GM21825 (cell line): Measurements from ENCODE around the gene EPS8L2.
"Not testable (repeated sequence)": the region's sequence is repeated elsewhere in the genome, so short reads cannot be mapped to it uniquely, and the experiment has no call there.

Experiments
- ATAC-seq: cut with Tn5 transposase; IDR thresholded peaks from one replicate; pipeline ENCODE4 v1.9.1; 2021; ENCODE audit warnings: mild to moderate bottlenecking, moderate library complexity; ENCODE audit not compliant: unreplicated experiment

Gene EPS8L2

DNA sequence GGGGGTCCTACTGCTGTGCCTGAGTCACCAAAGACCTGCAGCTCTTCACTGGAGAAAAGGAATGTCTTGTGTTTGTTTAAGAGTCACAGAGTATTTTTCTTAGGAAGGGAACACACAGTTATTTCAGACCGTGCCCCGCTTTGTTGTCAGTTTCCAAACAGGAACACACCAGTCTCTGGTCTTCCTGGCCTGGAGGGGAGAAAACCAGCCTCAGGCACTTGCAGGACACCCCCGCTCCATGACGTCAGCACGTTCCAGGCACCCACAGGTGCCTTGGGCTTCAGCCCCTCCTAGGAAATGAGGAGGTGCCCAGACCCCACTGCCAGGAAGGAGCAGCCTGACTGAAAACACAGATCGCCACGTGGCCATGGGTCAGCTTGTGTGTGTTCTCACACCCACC lies 16.4 kb upstream of the EPS8L2 start:
- no peak for ATAC-seq

GRCh38 chr11:690244-690643 lies 15.8 kb upstream of the EPS8L2 start:
- not testable (repeated sequence) for ATAC-seq

GRCh38 chr11:690738-691633 lies 15.0 kb upstream of the EPS8L2 start:
- ATAC-seq = no peak

- ATAC-seq = no peak
Observed at GRCh38 chr11:691710-692590, 14.1 kb upstream of the EPS8L2 start.

DNA sequence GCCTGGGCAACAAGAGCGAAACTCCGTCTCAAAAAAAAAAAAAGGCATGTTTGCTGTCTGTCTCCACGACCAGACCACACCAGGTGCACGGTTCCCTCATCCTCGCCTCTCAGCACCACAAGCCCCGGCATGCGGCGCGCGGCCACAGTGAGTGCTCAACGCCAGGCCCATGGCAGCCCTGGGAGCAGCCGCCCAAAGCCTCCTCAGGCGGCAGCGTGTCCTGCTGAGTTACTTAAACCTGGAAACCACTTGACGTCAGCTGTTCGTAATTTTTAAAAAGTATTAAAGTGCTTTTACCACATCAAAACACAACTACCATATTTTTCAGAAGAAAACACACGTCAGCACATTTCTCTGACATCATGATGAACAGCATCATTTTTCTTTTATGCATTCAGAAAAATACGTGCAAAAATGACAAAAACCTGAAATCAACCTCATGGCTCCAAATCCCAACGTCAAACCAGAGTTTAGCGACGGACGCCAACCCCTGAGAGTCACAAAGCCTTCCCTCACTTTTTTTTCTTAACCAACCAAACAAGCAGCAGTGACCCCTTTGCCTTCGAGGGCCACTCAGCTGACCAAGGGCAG lies 13.1 kb upstream of the EPS8L2 start:
- ATAC-seq = no peak

DNA sequence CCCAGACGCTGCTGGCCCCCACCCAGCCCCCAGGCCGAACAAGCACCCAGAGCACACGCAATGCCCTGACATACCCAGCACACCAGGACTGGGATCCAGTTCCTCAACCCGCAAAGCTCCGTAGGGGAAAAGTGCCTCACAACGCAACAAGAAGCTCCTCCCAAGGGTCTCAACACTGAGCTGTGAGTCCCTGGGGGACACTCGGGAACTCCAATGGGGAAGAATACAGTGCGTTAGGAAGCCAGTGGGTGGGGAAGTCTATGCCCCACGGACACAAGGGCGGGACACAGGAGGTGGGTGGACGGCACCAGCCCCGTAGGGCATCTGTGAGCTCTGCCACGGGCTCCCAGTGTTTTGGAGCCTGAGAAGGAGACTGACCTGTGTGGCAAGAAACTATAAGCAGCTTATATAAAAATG lies 12.6 kb upstream of the EPS8L2 start:
- ATAC-seq = no peak

GRCh38 chr11:693887-694562 lies 12.0 kb upstream of the EPS8L2 start:
- ATAC-seq = no peak

DNA sequence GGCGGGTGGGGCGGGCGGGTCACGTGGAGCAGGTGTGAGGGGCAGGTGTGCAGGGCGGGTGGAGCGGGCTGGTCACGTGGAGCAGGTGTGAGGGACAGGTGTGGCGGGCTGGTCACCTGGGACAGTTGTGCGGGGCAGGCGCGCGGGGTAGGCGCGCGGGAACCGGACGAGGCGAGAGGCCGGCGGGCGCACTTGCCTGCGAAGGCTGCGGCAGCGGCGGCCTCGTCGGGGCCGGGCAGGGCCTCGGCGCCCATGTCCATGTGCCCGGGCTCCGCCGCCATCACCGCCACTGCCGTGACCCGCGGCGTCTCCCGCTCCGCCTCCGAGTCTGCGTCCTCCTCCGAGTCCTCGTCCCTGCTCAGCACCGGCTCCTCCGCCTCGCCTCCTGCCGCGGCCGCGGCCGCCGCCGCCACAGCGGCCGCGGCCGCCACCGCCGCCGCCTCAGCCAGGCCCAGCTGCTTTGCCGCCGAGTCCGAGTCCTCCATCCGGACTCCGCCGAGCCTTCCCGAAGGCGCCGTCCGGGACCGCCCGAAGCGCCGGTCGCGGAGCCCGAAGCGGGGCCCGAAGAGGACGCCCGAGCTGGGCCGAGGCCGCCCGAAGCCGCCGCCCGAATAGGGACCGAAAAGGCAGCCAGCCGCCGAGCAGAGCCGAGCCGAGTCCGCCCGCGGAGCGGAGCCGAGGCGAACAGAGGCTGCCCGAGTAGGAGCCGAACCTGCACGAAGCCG lies 11.3 kb upstream of the EPS8L2 start, which contains the start of gene DEAF1:
Gene DEAF1, minus strand, starts transcription at position 660 of the 725 bp plus-strand sequence. Its CDS starts 175 bp downstream, at position 485.
- ATAC-seq = peak; percentile 75

DNA sequence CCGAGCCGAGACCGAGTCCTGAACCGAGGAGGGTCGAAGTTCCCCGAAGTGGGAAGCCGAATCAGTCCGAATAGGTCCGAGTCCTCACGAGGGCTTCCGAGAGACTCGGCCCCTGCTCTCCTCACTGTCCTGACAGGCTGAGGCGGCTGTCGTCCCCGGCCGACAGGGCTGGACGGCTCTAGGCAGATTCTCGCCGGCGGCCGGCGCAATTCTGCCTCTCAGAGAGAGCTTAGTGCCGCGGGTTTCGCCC lies 10.8 kb upstream of the EPS8L2 start:
- no peak for ATAC-seq

- ATAC-seq = peak; percentile 64
Observed at GRCh38 chr11:695538-696248, 10.3 kb upstream of the EPS8L2 start, which contains the start of gene TMEM80. TMEM80 (plus strand) TSS chr11:695816; CDS start chr11:695828, 12 bp downstream.

GRCh38 chr11:696955-697491 lies 9.0 kb upstream of the EPS8L2 start:
- ATAC-seq = no peak

DNA sequence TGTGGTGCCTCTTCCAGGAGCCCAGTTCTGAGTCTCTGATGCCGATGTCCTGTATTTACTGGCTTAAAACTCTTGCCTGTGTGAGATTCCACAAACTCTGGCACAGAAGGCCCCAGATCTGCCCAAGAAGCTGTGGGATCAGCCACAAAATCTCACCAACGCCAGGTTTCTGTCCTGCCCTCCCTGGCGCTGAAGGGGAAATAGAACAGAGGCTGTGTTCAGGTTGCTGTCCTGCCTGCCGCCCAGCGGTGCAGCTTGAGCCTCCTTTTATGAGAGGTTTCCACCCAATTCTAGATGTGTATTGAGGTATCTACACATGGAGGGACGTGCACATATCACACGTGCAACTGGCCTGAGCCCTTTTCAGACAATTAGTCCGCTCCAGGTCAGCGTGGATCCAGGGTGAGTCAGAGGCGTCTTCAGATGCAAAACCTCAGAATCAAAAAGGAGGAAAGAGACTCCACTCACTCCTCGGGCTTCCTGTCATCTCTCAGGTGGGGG lies 8.2 kb upstream of the EPS8L2 start:
- no peak for ATAC-seq

- no peak for ATAC-seq
Observed at GRCh38 chr11:698493-699115, 7.4 kb upstream of the EPS8L2 start.

GRCh38 chr11:699116-699508 lies 6.9 kb upstream of the EPS8L2 start:
- no peak for ATAC-seq

DNA sequence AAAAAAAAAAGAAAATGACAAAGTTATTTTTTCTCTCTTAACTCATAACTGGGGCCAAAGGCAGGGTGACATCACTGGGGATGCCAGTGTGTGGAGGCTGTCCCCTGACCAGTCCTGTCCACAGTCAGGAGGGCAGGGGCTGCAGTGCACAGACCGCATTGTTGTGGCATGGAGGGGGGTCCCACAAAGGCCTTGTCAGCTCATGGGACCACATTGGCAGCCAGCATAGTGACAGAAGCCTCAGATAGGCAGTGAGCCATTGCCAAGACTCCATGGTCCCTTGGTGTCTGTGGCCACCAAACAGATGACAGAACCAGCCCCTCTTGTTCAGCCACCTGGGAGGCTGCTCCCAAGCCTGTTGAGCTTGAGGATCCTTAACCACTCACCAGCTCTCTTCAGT lies 6.3 kb upstream of the EPS8L2 start:
- ATAC-seq = no peak

DNA sequence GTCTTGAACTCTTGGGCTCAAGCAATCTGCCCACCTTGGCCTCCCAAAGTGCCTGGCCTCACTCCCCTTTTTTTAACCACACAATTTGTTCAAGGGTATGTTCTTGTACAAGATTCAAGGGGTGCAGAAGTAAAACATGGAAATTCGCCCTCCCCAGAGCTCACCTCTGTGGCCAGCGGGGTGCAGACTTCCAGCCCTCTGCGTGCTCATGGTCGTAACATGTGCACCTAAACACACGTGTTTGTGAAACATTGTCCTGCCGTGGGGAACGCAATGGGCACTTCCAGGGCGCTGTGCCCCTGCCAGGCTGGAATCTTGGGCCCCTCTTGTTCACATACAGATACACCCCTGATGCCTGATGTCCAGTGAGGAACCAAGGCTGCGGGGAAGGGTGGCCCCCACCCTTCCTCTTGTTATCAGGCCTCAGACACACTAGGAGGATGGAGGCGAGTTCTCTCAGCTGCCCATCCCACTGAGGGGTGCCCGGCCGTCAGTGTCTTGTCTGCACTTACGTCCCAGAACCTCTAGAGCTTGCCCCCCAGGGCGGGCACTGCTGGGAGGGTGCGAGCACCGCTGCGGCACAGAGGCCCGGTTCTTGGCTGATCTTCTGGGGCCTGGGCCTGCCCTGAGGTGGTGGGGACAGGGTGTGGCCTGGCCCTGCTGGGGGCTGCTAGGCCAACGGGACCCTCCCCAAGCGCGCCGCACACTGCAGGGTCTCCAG lies 4.1 kb upstream of the EPS8L2 start:
- ATAC-seq = no peak

GRCh38 chr11:702462-703461 lies 3.3 kb upstream of the EPS8L2 start:
- ATAC-seq = no peak
